Thyroid gland (tissue), 4 donors: Measurements from ENCODE around the gene SMCO3. TPM values are rescaled to one million over a fixed set of nuclear protein-coding genes. Genes with fewer than 3 reads are reported as not detected.

Experiments used
- DNase-seq, 2 donors: peaks; one replicate each; pipeline ENCODE4 v3.0.0-alpha.2; 2019
- H3K27ac ChIP-seq, 3 donors: fragments of 200-600 bp; sonication (generic); 1 replicate in 2 of 3; 2 replicates in 1 of 3; pipeline ENCODE4 v1.5.1; 2016 to 2019; ENCODE audit warnings: mild to moderate bottlenecking in 1 of 3, moderate library complexity in 1 of 3
- H3K27me3 ChIP-seq: fragments of 200-600 bp; sonication (generic); one replicate; pipeline ENCODE4 v1.5.1; 2019
- H3K36me3 ChIP-seq, 2 donors: fragments of 200-600 bp; sonication (generic); one replicate each; pipeline ENCODE4 v1.5.1; 2016 to 2019
- H3K4me1 ChIP-seq, 2 donors: fragments of 200-600 bp; sonication (generic); one replicate each; pipeline ENCODE4 v1.5.1; 2017 to 2019
- H3K4me3 ChIP-seq, 3 donors: fragments of 200-600 bp; sonication (generic); replicated peaks in 1 of 3; 1 replicate in 2 of 3; 2 replicates in 1 of 3; pipeline ENCODE4 v1.5.1; 2016; ENCODE audit warnings: mild to moderate bottlenecking in 1 of 3
- H3K9me3 ChIP-seq: fragments of 200-600 bp; sonication (generic); one replicate; pipeline ENCODE4 v1.5.1; 2017
- CTCF ChIP-seq, 6 experiments: fragments of 200-600 bp in 3 of 6; fragments of 450-650 bp in 3 of 6; sonication (generic) in 3 of 6; IDR thresholded peaks; one replicate each; pipeline ENCODE4 v1.5.1; 2016 to 2019; ENCODE audit warnings: antibody characterized with exemption in 6 of 6, mild to moderate bottlenecking in 2 of 6, inconsistent platforms in 1 of 6, moderate library complexity in 1 of 6
- POLR2A ChIP-seq, 2 donors: fragments of 450-650 bp; IDR thresholded peaks; one replicate each; pipeline ENCODE4 v1.6.1; 2017; ENCODE audit warnings: antibody characterized with exemption in 2 of 2, mild to moderate bottlenecking in 2 of 2, moderate library complexity in 1 of 2
- WGBS, 2 donors: methylation state at CpG; one replicate each; pipeline ENCODE4 v1.1.5; 2017; 5-methylcytosine and 5-hydroxymethylcytosine counted together
- intact Hi-C: fragments of 100-400 bp; cut with DNase I; formaldehyde crosslinking; loops from one replicate; pipeline ENCODE4 v1.15.1; 2023
- total RNA-seq, 4 donors: library from RNA; depleted of rRNA; stranded (reverse); fragments of >200 nt; gene quantifications; one replicate each; pipeline ENCODE4 v1.2.3, GENCODE V29; 2016

Gene SMCO3
- total RNA-seq, 4 donors from 2014 or later: 0.83 to 1.3 (median 0.89) TPM; not detected in 1

- Histone ChIP-seq H3K36me3 (no peaks in the 10 kb centered on the region), H3K4me3 (no peak overlapping the region), H3K27ac (no peak overlapping the region), H3K9me3 (no peaks in the 10 kb centered on the region), H3K27me3 (no peaks in the 10 kb centered on the region), H3K4me1 (no peaks in the 10 kb centered on the region)
- TF ChIP-seq CTCF (IDR thresholded peaks at IDR 0.05): no peak
- no peak for DNase-seq
- 86 to 92% methylated on average over 1 of the region's 1 CpG for WGBS, 2 donors
- intact Hi-C loops: no loop called here
Measured at GRCh38 chr12:14824012-14824634, 10.1 kb upstream of the SMCO3 start.

GRCh38 chr12:14811486-14811885 is 2.5 kb downstream of the SMCO3 start:
- WGBS, 2 donors: 92 to 93% methylated on average over 2 of the region's 2 CpGs
- intact Hi-C loops: no loop called here
- Histone ChIP-seq H3K36me3 (no peaks in the 10 kb centered on the region), H3K4me1 (peaks cover 8 to 10% of the 10 kb centered on the region in 2 donors), H3K27ac (peak overlapping the region; percentile 53 to 75 (median 69)), H3K27me3 (no peaks in the 10 kb centered on the region), H3K4me3 (no peak overlapping the region), H3K9me3 (no peaks in the 10 kb centered on the region)
- DNase-seq: no peak
- no peak for TF ChIP-seq CTCF (IDR thresholded peaks at IDR 0.05)
- no peak for TF ChIP-seq POLR2A (IDR thresholded peaks at IDR 0.05)

GRCh38 chr12:14810953-14811483 is 3.0 kb downstream of the SMCO3 start:
- intact Hi-C loops: no loop called here
- Histone ChIP-seq H3K9me3 (no peaks in the 10 kb centered on the region), H3K27ac (peak overlapping the region; percentile 53 to 75 (median 69)), H3K27me3 (no peaks in the 10 kb centered on the region), H3K4me3 (no peak overlapping the region), H3K36me3 (no peaks in the 10 kb centered on the region), H3K4me1 (peaks cover 8 to 10% of the 10 kb centered on the region in 2 donors)
- WGBS, 2 donors: 39 to 50% methylated on average over 1 of the region's 1 CpG
- TF ChIP-seq POLR2A (IDR thresholded peaks at IDR 0.05) (no peak), CTCF (IDR thresholded peaks at IDR 0.05) (peak in 2 of 6 experiments; percentile 18 to 28)
- peak; percentile 8 to 42 for DNase-seq

GRCh38 chr12:14810167-14810952 is 3.6 kb downstream of the SMCO3 start:
- Histone ChIP-seq H3K27me3 (no peaks in the 10 kb centered on the region), H3K4me3 (no peak overlapping the region), H3K27ac (peak overlapping the region; percentile 54 to 75 (median 69)), H3K9me3 (no peaks in the 10 kb centered on the region), H3K36me3 (no peaks in the 10 kb centered on the region), H3K4me1 (peaks cover 8 to 10% of the 10 kb centered on the region in 2 donors)
- intact Hi-C loops: no loop called here
- TF ChIP-seq POLR2A (IDR thresholded peaks at IDR 0.05) (no peak), CTCF (IDR thresholded peaks at IDR 0.05) (no peak)
- WGBS, 2 donors: 50 to 53% methylated on average over 5 of the region's 5 CpGs
- peak; percentile 40 to 44 for DNase-seq

- Histone ChIP-seq H3K4me3 (peak overlapping the region; percentile 26 to 97 (median 27)), H3K27ac (peak overlapping the region; percentile 38 to 91 (median 88)), H3K4me1 (peaks cover 7 to 17% of the 10 kb centered on the region in 2 donors), H3K36me3 (peaks cover 3 to 9% of the 10 kb centered on the region in 2 donors), H3K9me3 (no peaks in the 10 kb centered on the region), H3K27me3 (no peaks in the 10 kb centered on the region)
- no peak for TF ChIP-seq POLR2A (IDR thresholded peaks at IDR 0.05)
- no peak for TF ChIP-seq CTCF (IDR thresholded peaks at IDR 0.05)
- no peak for DNase-seq
- WGBS, 2 donors: 0 to 1% methylated on average over 12 of the region's 12 CpGs
- intact Hi-C loops: no loop called here
Measured at GRCh38 chr12:14803830-14804160, 10.2 kb downstream of the SMCO3 start.
